Sigmoid colon (tissue), 4 donors: ENCODE measurements around the gene SOBP.

Source experiments
- POLR2A ChIP-seq, 2 donors: fragments of 450-650 bp; IDR thresholded peaks; one replicate each; pipeline ENCODE4 v1.6.1; 2016; ENCODE audit warnings: antibody characterized with exemption in 2 of 2, mild to moderate bottlenecking in 2 of 2, moderate library complexity in 2 of 2
- POLR2AphosphoS5 ChIP-seq, 4 donors: sonication (generic); formaldehyde crosslinking; IDR thresholded peaks; one replicate each; pipeline ENCODE4 v1.6.1; 2017; ENCODE audit warnings: antibody characterized with exemption in 4 of 4

- TF ChIP-seq POLR2A (IDR thresholded peaks at IDR 0.05) = no peak
- TF ChIP-seq POLR2AphosphoS5 (IDR thresholded peaks at IDR 0.05) = no peak
Observed at GRCh38 chr6:107639511-107639910, 149.6 kb downstream of the SOBP start.
